CD4-positive, alpha-beta T cell treated with Interleukin-1 beta for 1 hour (primary cell): ENCODE results near the gene COL8A2.

Experiments used
- DNase-seq, 2 donors: peaks; one replicate each; pipeline ENCODE4 v3.0.0-alpha.2; 2020 to 2022

COL8A2 gene

GRCh38 chr1:36109041-36109679 is 15.9 kb downstream of the COL8A2 start:
- DNase-seq: peak; percentile 30 to 53

DNA sequence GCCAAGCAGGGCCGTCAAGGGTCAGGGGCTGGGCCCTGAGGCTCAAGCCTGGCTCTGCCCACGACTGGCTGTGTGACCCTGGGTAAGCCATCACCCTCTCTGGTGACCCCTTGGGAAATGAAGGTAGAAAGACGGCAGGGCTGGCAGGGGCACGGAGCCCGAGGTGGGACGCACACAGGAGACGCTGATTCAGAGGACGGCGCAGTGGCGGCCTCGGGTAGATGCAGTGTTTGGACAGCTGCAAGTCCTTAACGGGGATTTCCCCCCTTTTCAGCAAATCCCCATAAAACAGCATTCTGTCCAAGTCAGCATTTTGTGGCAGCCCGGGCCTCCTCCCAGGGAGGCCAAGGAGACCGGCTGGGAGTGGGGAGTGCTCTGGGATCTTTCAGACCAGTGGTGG is 16.7 kb downstream of the COL8A2 start:
- DNase-seq: no peak

DNA sequence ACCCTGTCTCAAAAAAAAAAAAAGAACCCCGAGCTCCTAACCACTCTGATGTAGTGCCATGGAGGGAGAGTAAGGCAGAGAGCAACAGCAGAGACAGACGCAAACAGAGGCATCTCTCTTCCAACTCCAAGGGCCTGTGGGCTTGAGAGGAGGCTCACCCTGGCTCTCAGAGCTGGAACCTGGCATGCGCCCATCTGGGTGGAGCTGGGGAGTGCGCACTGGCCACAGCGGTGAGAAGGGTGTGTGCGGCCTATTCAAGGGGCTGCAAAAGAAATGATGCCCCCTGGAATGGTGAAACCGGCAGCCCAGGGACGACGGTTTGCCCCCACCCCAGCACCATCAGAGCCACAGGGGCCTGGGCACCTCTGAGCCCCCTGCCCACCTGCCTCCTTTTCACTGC is 17.6 kb downstream of the COL8A2 start:
- DNase-seq: no peak

DNA sequence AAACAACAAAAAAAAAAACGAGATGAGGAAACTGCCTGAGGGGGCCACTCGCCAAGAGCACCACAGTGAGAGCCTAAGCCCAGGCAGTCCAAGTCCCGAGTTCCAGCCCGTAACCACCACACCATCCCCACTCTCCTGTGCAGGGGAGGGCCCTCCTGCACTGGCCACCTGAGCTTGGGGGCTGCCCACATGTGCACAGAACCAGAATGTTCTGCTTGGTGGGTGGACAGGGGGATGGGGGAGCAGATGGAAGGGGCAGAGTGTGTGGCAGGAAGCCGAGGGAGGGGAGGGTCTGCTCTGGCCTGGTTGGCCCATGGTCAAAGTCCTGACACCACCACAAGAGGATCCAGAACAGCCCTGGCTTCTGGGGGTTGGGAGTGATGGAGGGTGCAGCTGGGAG is 18.8 kb downstream of the COL8A2 start:
- no peak for DNase-seq

DNA sequence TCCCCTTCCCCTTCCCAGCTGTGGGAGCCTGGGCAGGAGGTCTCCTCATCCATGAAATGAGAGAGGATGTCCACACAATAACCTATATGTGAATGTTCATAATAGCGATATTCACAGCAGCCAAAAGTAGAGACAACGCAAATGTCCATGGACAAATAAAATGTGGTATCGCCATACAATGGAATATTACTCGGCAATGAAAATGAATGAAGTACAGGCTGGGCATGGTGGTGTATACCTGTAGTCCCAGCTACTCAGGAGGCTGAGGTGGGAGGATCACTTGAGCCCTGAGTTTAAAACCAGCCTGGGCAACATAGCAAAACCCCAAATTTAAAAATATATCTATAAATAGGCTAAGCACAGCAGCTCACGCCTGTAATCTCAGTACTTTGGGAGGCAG is 23.5 kb downstream of the COL8A2 start:
- DNase-seq: no peak

- no peak for DNase-seq
Measured at GRCh38 chr1:36100376-36100775, 24.6 kb downstream of the COL8A2 start.

- DNase-seq: peak; percentile 73 to 74
Measured at GRCh38 chr1:36099681-36100341, 25.2 kb downstream of the COL8A2 start.

DNA sequence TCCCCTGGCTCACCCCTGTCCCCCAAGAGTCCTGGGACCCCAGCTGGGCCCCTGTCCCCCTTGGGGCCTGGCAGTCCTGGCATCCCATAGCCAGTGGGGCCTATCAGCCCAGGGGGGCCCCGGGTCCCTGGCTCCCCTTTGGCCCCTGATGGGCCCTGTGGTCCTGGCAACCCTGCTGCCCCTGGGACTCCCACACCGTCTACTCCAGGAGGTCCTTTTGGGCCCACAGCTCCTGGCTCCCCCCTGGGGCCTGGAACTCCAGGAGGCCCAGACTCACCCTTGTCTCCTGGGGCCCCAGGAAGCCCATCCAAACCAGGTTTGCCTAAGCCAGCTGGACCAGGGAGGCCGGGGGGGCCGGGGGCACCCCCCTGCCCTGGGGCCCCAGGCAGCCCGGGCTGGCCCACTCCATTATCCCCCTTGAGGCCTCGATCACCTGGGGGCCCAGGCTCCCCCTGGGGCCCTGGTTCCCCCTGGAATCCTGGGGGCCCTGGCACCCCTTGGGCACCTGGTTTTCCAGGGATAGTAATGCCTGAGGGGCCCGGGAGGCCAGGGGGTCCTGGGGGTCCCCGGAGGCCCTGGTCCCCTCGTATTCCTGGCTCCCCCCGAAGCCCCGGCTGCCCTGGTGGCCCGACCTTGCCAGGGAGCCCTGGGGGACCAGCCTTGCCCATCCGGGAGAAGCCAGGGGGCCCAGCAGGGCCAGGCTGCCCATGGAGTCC is 26.2 kb downstream of the COL8A2 start:
- DNase-seq: no peak

- no peak for DNase-seq
Measured at GRCh38 chr1:36097693-36098585, 27.1 kb downstream of the COL8A2 start.

- DNase-seq: no peak
Measured at GRCh38 chr1:36096500-36097432, 28.3 kb downstream of the COL8A2 start.

DNA sequence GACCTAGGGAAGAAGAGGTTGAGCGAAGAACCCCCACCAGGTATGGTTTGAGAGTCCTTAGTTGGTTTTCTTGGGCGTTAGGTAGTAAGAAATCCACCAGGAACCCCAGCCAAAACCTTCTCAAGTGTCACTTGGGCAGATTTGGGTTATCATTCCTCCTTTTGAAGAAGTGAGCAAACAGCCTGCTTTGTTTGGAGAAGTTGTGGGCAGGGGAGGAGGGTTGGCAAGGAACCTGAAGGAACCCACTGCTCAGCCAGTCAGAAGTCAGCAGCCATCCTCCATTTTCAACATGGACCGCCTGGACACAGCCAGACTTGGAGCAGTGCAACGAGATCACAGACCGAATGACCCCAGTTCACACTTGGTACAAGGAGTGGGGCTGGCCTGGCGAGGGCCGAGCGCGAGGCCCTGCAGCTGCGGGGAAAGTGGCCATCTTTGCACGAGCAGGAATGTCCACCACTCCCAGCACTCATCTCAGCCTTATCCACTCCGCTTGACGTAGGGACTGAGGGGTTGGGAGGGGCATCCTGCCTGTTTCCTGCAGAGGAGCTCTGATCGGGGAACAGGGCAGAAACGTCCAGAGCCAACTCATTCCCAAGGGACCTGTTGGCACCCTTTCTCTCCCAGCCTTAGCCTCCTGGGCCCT is 29.1 kb downstream of the COL8A2 start:
- peak in 1 of 2 donors; percentile 41 for DNase-seq

DNA sequence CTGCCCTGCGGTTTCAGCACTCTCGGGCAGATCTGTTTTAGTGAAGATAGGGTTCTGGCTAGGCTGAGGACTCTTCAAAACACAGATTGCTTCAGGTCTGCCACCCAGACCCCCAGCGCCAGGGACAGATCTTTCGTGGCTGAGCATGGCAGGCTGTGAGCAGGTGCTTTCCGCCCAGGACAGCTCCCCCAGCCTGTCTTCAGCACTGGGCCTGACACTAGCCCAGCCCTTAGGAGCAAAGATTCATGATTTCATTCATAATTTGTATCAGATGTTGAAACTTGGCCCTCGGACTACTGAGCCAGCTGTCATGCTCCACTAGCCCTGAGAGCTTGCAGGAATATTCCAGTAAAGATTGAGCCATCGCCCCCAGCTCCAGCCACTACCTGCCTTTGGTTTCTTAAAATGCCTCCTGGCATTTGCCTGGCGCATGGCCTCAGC is 30.4 kb downstream of the COL8A2 start:
- no peak for DNase-seq

- no peak for DNase-seq
Measured at GRCh38 chr1:36093929-36094328, 31.1 kb downstream of the COL8A2 start.

DNA sequence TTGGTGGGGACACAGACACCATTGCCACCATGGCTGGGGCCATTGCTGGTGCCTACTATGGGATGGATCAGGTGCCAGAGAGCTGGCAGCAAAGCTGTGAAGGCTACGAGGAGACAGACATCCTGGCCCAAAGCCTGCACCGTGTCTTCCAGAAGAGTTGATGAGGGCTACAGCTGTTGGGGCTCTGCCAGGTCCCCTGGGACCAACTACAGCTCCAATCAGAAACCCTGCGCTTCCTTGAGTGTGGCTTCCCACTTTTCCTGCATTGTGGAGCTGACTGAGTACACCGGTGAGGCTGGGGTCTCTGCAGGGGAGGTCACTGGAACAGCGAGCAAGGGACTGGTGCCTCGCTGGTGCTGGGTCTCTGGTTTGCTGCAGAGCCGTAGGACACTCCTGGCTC is 31.8 kb downstream of the COL8A2 start:
- DNase-seq: no peak

- no peak for DNase-seq
Measured at GRCh38 chr1:36092798-36093185, 32.2 kb downstream of the COL8A2 start.

DNA sequence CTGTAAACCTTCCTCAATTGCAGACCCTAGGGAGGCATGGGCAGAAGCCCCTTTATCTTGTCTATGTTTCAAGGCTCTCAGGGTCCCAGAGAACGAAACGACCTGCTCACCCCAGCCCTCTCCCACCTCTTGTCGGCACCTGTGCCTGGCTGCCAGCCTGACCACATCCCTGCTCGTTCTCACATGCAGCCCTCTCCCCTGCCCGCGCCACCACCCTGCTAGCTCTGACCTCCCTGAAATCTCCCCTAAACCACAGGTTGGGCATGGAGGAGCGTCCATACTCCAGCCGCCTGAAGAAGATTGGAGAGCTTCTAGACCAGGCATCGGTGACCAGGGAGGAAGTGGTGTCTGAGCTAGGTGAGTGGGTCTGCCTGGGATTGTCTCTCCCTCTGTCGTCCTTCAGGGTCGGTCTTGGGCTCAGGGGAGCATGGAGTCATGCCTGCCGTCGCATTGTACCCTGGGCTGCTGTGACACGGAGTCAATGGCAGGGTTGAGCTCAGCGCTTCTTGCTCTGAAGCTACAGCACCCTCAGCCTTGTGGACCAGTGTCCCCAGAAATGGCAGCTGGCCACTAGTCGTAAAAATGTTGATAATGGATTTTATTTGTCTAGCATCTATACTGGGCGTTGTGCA is 32.7 kb downstream of the COL8A2 start:
- DNase-seq: no peak

- DNase-seq: no peak
Measured at GRCh38 chr1:36091698-36092097, 33.3 kb downstream of the COL8A2 start.

DNA sequence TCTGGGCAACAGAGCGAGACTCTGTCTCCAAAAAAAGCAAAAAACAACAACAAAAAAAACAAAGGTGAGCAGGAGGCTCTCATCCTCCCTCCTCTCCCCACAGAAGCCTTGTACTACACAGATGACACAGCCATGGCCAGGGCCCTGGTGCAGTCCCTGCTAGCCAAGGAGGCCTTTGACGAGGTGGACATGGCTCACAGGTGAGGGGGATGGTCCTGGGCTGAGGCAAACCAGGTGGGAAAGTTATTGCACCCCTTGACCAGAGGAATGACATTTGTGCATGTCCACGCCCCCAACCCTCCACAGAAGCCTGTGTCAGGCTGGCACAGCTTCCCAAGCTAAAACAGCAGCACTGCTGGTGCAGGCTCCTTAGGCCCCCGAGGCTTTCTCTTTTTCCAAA is 33.9 kb downstream of the COL8A2 start:
- DNase-seq: no peak

GRCh38 chr1:36089393-36090121 is 35.5 kb downstream of the COL8A2 start:
- peak in 1 of 2 donors; percentile 7 for DNase-seq
